Measurements from ENCODE around the gene ELP4. TPM values are rescaled to one million over a fixed set of nuclear protein-coding genes. Genes with fewer than 3 reads are reported as not detected.

The ELP4 gene
- total and polyA plus RNA-seq, 2 donors (not counting 1 experiment from before 2014, with no cell fraction given) = 7.1 to 31.3 TPM

GRCh38 chr11:31804312-31805036, 294.9 kb downstream of the ELP4 start:
- ChIA-PET POLR2A (no interaction called here), CTCF (no interaction called here)
- intact Hi-C loops (cut with micrococcal nuclease) = no loop called here
- no peak for TF ChIP-seq CTCF (IDR thresholded peaks at IDR 0.05)
- TF ChIP-seq EZH2 (IDR thresholded peaks at IDR 0.05; ENCODE audit: borderline replicate concordance, insufficient read depth, low read depth, low read length, poor library complexity, severe bottlenecking) = no peak
- Histone ChIP-seq H3K4me1 (ENCODE audit: control insufficient read depth in 2 of 2, insufficient read depth in 2 of 2, low read length in 2 of 2) (peaks cover 19 to 49% of the 10 kb centered on the region in 2 donors), H3K27ac (ENCODE audit: low read length in 2 of 2) (no peak overlapping the region), H3K27me3 (replicated peaks in 1 of 4; ENCODE audit: control extremely low read depth in 1 of 4, control insufficient read depth in 3 of 4, insufficient read depth in 4 of 4, low read length in 3 of 4) (peaks cover 2 to 95% (median 88%) of the 10 kb centered on the region in 4 experiments), H3K9me3 (ENCODE audit: control extremely low read depth in 1 of 3, control insufficient read depth in 2 of 3, insufficient read depth in 1 of 3, low read length in 2 of 3) (peaks cover 5 to 66% (median 10%) of the 10 kb centered on the region in 3 donors), H2AFZ (ENCODE audit: insufficient read depth, low read depth, low read length, poor library complexity, severe bottlenecking) (no peak overlapping the region), H3K9ac (ENCODE audit: low read length) (no peak overlapping the region), H3K36me3 (replicated peaks in 1 of 2; ENCODE audit: control extremely low read depth in 1 of 2, control insufficient read depth in 1 of 2, extremely low read depth in 1 of 2, insufficient read depth in 2 of 2, low read length in 1 of 2) (no peaks in the 10 kb centered on the region), H3K79me2 (ENCODE audit: control insufficient read depth, insufficient read depth, low read length) (no peaks in the 10 kb centered on the region), H3K4me3 (ENCODE audit: control extremely low read depth in 1 of 5, extremely low read depth in 1 of 5, insufficient read depth in 1 of 5, low read depth in 2 of 5, low read length in 4 of 5) (no peak overlapping the region), H4K20me1 (ENCODE audit: control insufficient read depth, insufficient read depth, low read length, poor library complexity, severe bottlenecking) (no peaks in the 10 kb centered on the region), H3K4me2 (replicated peaks; ENCODE audit: low read depth, low read length, poor library complexity, severe bottlenecking) (peak overlapping the region; percentile 10)
- H3K4me1 Mint-ChIP-seq = peaks cover 25% of the 10 kb centered on the region
- peak; percentile 48 for DNase-seq
- H3K9me3 Mint-ChIP-seq (ENCODE audit: insufficient read depth) = no peaks in the 10 kb centered on the region
- H3K27ac Mint-ChIP-seq = peak overlapping the region; percentile 46
- WGBS (ENCODE audit: insufficient coverage) = 7% methylated on average over 41 of the region's 41 CpGs
- no peak for ATAC-seq (ENCODE audit: low read depth)
- H3K4me3 Mint-ChIP-seq = peak overlapping the region; percentile 59
- H3K27me3 Mint-ChIP-seq = peaks cover 79% of the 10 kb centered on the region

- H3K27ac Mint-ChIP-seq = no peak overlapping the region
- intact Hi-C loops (cut with micrococcal nuclease) = no loop called here
- Histone ChIP-seq H3K9ac (ENCODE audit: low read length) (no peak overlapping the region), H3K9me3 (ENCODE audit: control extremely low read depth in 1 of 3, control insufficient read depth in 2 of 3, insufficient read depth in 1 of 3, low read length in 2 of 3) (peaks cover 5 to 64% (median 10%) of the 10 kb centered on the region in 3 donors), H3K4me3 (ENCODE audit: control extremely low read depth in 1 of 5, extremely low read depth in 1 of 5, insufficient read depth in 1 of 5, low read depth in 2 of 5, low read length in 4 of 5) (no peak overlapping the region), H3K79me2 (ENCODE audit: control insufficient read depth, insufficient read depth, low read length) (no peaks in the 10 kb centered on the region), H3K4me1 (ENCODE audit: control insufficient read depth in 2 of 2, insufficient read depth in 2 of 2, low read length in 2 of 2) (peaks cover 26 to 56% of the 10 kb centered on the region in 2 donors), H4K20me1 (ENCODE audit: control insufficient read depth, insufficient read depth, low read length, poor library complexity, severe bottlenecking) (no peaks in the 10 kb centered on the region), H3K27ac (ENCODE audit: low read length in 2 of 2) (no peak overlapping the region), H3K27me3 (replicated peaks in 1 of 4; ENCODE audit: control extremely low read depth in 1 of 4, control insufficient read depth in 3 of 4, insufficient read depth in 4 of 4, low read length in 3 of 4) (peaks cover 2 to 96% (median 88%) of the 10 kb centered on the region in 4 experiments), H3K36me3 (replicated peaks in 1 of 2; ENCODE audit: control extremely low read depth in 1 of 2, control insufficient read depth in 1 of 2, extremely low read depth in 1 of 2, insufficient read depth in 2 of 2, low read length in 1 of 2) (no peaks in the 10 kb centered on the region), H3K4me2 (replicated peaks; ENCODE audit: low read depth, low read length, poor library complexity, severe bottlenecking) (peak overlapping the region; percentile 10), H2AFZ (ENCODE audit: insufficient read depth, low read depth, low read length, poor library complexity, severe bottlenecking) (no peak overlapping the region)
- DNase-seq (peak; percentile 18), ATAC-seq (ENCODE audit: low read depth) (no peak)
- ChIA-PET CTCF (no interaction called here), POLR2A (no interaction called here)
- no peaks in the 10 kb centered on the region for H3K9me3 Mint-ChIP-seq (ENCODE audit: insufficient read depth)
- no peak for TF ChIP-seq CTCF (IDR thresholded peaks at IDR 0.05)
- TF ChIP-seq EZH2 (IDR thresholded peaks at IDR 0.05; ENCODE audit: borderline replicate concordance, insufficient read depth, low read depth, low read length, poor library complexity, severe bottlenecking) = no peak
- H3K4me3 Mint-ChIP-seq = peak overlapping the region; percentile 59
- H3K27me3 Mint-ChIP-seq = peaks cover 77% of the 10 kb centered on the region
- peaks cover 25% of the 10 kb centered on the region for H3K4me1 Mint-ChIP-seq
- 8% methylated on average over 51 of the region's 51 CpGs for WGBS (ENCODE audit: insufficient coverage)
Observed at GRCh38 chr11:31805037-31805628, 295.6 kb downstream of the ELP4 start.

Measured in B cell (primary cell).